ENCODE measurements around the gene NFIA. TPM values are rescaled to one million over a fixed set of nuclear protein-coding genes. Genes with fewer than 3 reads are reported as not detected.

Gene NFIA
- total and polyA plus RNA-seq, 2 of the 13 experiments (the other 11 are each of a cell fraction or from before 2014, with no cell fraction given): 14.7 to 28.5 TPM

- TF ChIP-seq ZGPAT (CRISPR knock-in tag; IDR thresholded peaks at IDR 0.05): peak; percentile 85
- peak; percentile 14; the same call in 1 of the 2 replicates for TF ChIP-seq TFAP4 (IDR thresholded peaks at IDR 0.05; ENCODE audit: borderline replicate concordance, low read depth)
- no peak for TF ChIP-seq CERS6 (CRISPR knock-in tag; IDR thresholded peaks at IDR 0.05)
- peak; percentile 35; the same call in 1 of the 2 replicates for TF ChIP-seq KDM5A (IDR thresholded peaks at IDR 0.05; ENCODE audit: borderline replicate concordance, low read length)
- TF ChIP-seq ZSCAN31 (CRISPR knock-in tag; IDR thresholded peaks at IDR 0.05; ENCODE audit: low read depth): no peak
- TF ChIP-seq RFXANK (CRISPR knock-in tag; IDR thresholded peaks at IDR 0.05): peak; percentile 81; the same call in 1 of the 2 replicates
- TF ChIP-seq SNAI1 (CRISPR knock-in tag; IDR thresholded peaks at IDR 0.05; ENCODE audit: borderline replicate concordance): no peak
- peak; percentile 97 for TF ChIP-seq FOXK2 (IDR thresholded peaks at IDR 0.05)
- TF ChIP-seq ATF1 (CRISPR knock-in tag; IDR thresholded peaks at IDR 0.05): peak; percentile 43; the same call in 1 of the 2 replicates
- TF ChIP-seq ZNF674 (CRISPR knock-in tag; IDR thresholded peaks at IDR 0.05; ENCODE audit: low read depth): no peak
- TF ChIP-seq CBX5 (CRISPR knock-in tag; IDR thresholded peaks at IDR 0.05; ENCODE audit: borderline replicate concordance): peak; percentile 73; the same call in 1 of the 2 replicates
- TF ChIP-seq PHF5A (CRISPR knock-in tag; IDR thresholded peaks at IDR 0.05; ENCODE audit: low read depth, unreplicated experiment): peak; percentile 52
- TF ChIP-seq MIER3 (CRISPR knock-in tag; IDR thresholded peaks at IDR 0.05; ENCODE audit: borderline replicate concordance): peak; percentile 21; the same call in 1 of the 2 replicates
- TF ChIP-seq BRF2 (CRISPR knock-in tag; IDR thresholded peaks at IDR 0.05): no peak
- peak; percentile 73 for TF ChIP-seq ZNF614 (CRISPR knock-in tag; IDR thresholded peaks at IDR 0.05; ENCODE audit: borderline replicate concordance)
- TF ChIP-seq SP1 (IDR thresholded peaks at IDR 0.05): no peak
- TF ChIP-seq SP1 (CRISPR knock-in tag; IDR thresholded peaks at IDR 0.05): no peak
- TF ChIP-seq ZNF136 (CRISPR knock-in tag; IDR thresholded peaks at IDR 0.05; ENCODE audit: low read depth): no peak; the same call in 1 of the 2 replicates
- 0 out of 2 replicates have a peak, but pooled peaks have one; percentile 41 for TF ChIP-seq ZNF547 (CRISPR knock-in tag; IDR thresholded peaks at IDR 0.05)
- peak; percentile 68; the same call in 1 of the 2 replicates for TF ChIP-seq KDM2A (CRISPR knock-in tag; IDR thresholded peaks at IDR 0.05; ENCODE audit: borderline replicate concordance, low read depth)
- peak; percentile 96 for TF ChIP-seq ASH2L (IDR thresholded peaks at IDR 0.05; ENCODE audit: insufficient read length, low read depth, low read length)
- peak; percentile 91 for TF ChIP-seq MAX (IDR thresholded peaks at IDR 0.05)
- 0 out of 2 replicates have a peak, but pooled peaks have one; percentile 64 for TF ChIP-seq ZNF276 (CRISPR knock-in tag; IDR thresholded peaks at IDR 0.05; ENCODE audit: low read depth)
Observed at GRCh38 chr1:61076728-61077675, 5.4 kb upstream of the NFIA start (continued).
